T-helper 1 cell treated with Interleukin-12 subunit alpha and Interleukin-12 subunit beta and Interleukin-4 antibody, amounts not matched to agents 30 μg/mL and 1 μg/mL, for 36 hours (primary cell): ENCODE data around the gene APOL1.

Source experiments
- H3K27ac Mint-ChIP-seq: one replicate; pipeline ENCODE4 v1.8.0; 2021; ENCODE audit warnings: mild to moderate bottlenecking, mixed read lengths
- H3K27me3 Mint-ChIP-seq: one replicate; pipeline ENCODE4 v1.8.0; 2021; ENCODE audit warnings: low read depth, mixed read lengths
- H3K36me3 Mint-ChIP-seq: one replicate; pipeline ENCODE4 v1.8.0; 2021; ENCODE audit warnings: low read depth, mixed read lengths
- H3K4me1 Mint-ChIP-seq: one replicate; pipeline ENCODE4 v1.8.0; 2021; ENCODE audit warnings: low read depth, mixed read lengths
- H3K4me3 Mint-ChIP-seq: one replicate; pipeline ENCODE4 v1.8.0; 2021; ENCODE audit warnings: mild to moderate bottlenecking, moderate library complexity, mixed read lengths
- H3K9me3 Mint-ChIP-seq: one replicate; pipeline ENCODE4 v1.8.0; 2021; ENCODE audit warnings: mixed read lengths

The APOL1 gene

DNA sequence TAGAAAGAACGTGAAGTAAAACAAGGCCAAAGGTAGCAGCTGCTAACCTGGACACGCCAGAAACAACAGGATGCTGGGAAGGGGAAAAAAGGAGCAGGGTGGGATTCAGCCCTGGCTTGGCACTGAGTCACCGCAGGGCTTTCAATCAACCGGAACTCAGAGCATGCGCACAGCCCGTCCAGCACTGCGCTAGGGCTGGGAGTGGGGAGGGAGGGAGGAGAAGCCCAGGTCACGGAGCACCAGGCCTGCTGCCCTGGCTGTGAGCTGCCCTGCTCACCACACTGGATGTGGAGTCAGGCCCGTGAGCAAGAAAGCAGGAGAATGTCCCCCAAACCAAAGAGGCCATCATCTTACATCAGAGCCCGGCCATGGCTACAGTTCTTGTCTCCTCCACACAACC is 51.5 kb downstream of the APOL1 start:
- Mint-ChIP-seq H3K9me3 (no peaks in the 10 kb centered on the region), H3K27me3 (no peaks in the 10 kb centered on the region), H3K27ac (no peak overlapping the region), H3K36me3 (peaks cover 62% of the 10 kb centered on the region), H3K4me3 (no peak overlapping the region), H3K4me1 (peaks cover 11% of the 10 kb centered on the region)

GRCh38 chr22:36305813-36306212 is 52.9 kb downstream of the APOL1 start:
- H3K27ac Mint-ChIP-seq, result no peak overlapping the region
- H3K36me3 Mint-ChIP-seq, result peaks cover 67% of the 10 kb centered on the region
- H3K27me3 Mint-ChIP-seq, result no peaks in the 10 kb centered on the region
- H3K4me1 Mint-ChIP-seq, result peaks cover 11% of the 10 kb centered on the region
- no peaks in the 10 kb centered on the region for H3K9me3 Mint-ChIP-seq
- no peak overlapping the region for H3K4me3 Mint-ChIP-seq

- no peaks in the 10 kb centered on the region for H3K27me3 Mint-ChIP-seq
- H3K4me1 Mint-ChIP-seq, result peaks cover 11% of the 10 kb centered on the region
- H3K36me3 Mint-ChIP-seq, result peaks cover 63% of the 10 kb centered on the region
- no peak overlapping the region for H3K4me3 Mint-ChIP-seq
- H3K27ac Mint-ChIP-seq, result no peak overlapping the region
- no peaks in the 10 kb centered on the region for H3K9me3 Mint-ChIP-seq
Observed at GRCh38 chr22:36306227-36306626, 53.3 kb downstream of the APOL1 start.

DNA sequence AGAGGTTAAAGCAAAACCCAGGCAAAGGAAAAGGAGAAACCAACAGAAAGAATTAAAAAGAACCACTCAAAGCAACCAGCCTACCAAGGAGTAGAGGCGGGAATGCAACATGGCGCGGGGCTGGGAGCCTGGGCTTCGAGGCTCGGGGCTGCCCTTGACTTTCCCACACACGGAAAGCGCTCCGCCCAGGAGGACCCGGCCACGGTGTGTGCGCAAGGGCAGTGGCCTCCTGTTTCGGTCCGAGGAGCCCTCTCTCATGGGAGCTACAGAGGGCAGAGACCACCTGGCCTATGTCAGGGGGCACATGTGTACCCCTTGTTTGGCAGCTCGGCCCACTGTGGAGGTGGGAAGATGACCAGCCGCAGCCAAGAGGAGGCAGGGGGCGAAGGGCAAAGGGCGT is 55.9 kb downstream of the APOL1 start:
- H3K4me3 Mint-ChIP-seq, result no peak overlapping the region
- H3K36me3 Mint-ChIP-seq, result peaks cover 61% of the 10 kb centered on the region
- H3K4me1 Mint-ChIP-seq, result peaks cover 8% of the 10 kb centered on the region
- H3K27ac Mint-ChIP-seq, result peak overlapping the region; percentile 6
- no peaks in the 10 kb centered on the region for H3K27me3 Mint-ChIP-seq
- no peaks in the 10 kb centered on the region for H3K9me3 Mint-ChIP-seq

- Mint-ChIP-seq H3K9me3 (no peaks in the 10 kb centered on the region), H3K27me3 (no peaks in the 10 kb centered on the region), H3K27ac (no peak overlapping the region), H3K4me1 (peaks cover 10% of the 10 kb centered on the region), H3K4me3 (no peak overlapping the region), H3K36me3 (peaks cover 49% of the 10 kb centered on the region)
Observed at GRCh38 chr22:36311386-36312085, 58.6 kb downstream of the APOL1 start.

- no peak overlapping the region for H3K4me3 Mint-ChIP-seq
- H3K36me3 Mint-ChIP-seq, result peaks cover 58% of the 10 kb centered on the region
- no peaks in the 10 kb centered on the region for H3K27me3 Mint-ChIP-seq
- H3K27ac Mint-ChIP-seq, result no peak overlapping the region
- H3K4me1 Mint-ChIP-seq, result peaks cover 3% of the 10 kb centered on the region
- no peaks in the 10 kb centered on the region for H3K9me3 Mint-ChIP-seq
Observed at GRCh38 chr22:36315325-36315724, 62.4 kb downstream of the APOL1 start.

- H3K27me3 Mint-ChIP-seq, result no peaks in the 10 kb centered on the region
- H3K36me3 Mint-ChIP-seq, result peaks cover 57% of the 10 kb centered on the region
- peak overlapping the region; percentile 39 for H3K27ac Mint-ChIP-seq
- H3K4me3 Mint-ChIP-seq, result no peak overlapping the region
- H3K4me1 Mint-ChIP-seq, result peaks cover 3% of the 10 kb centered on the region
- no peaks in the 10 kb centered on the region for H3K9me3 Mint-ChIP-seq
Observed at GRCh38 chr22:36316419-36316818, 63.5 kb downstream of the APOL1 start.
